ENCODE data around the gene BPI.

GRCh38 chr20:38278763-38279162 lies 25.2 kb upstream of the BPI start:
- no peak for TF ChIP-seq CTCF (IDR thresholded peaks at IDR 0.05)
- TF ChIP-seq EZH2 (IDR thresholded peaks at IDR 0.05), result no peak
